GM15510 (cell line): Measurements from ENCODE around the gene OTOP2.

Source experiments
- POLR2A ChIP-seq: IDR thresholded peaks from 3 replicates; pipeline ENCODE4 v1.6.1; 2011; ENCODE audit warnings: borderline replicate concordance; ENCODE audit not compliant: insufficient read length; ENCODE audit errors: extremely low read depth

The OTOP2 gene

DNA sequence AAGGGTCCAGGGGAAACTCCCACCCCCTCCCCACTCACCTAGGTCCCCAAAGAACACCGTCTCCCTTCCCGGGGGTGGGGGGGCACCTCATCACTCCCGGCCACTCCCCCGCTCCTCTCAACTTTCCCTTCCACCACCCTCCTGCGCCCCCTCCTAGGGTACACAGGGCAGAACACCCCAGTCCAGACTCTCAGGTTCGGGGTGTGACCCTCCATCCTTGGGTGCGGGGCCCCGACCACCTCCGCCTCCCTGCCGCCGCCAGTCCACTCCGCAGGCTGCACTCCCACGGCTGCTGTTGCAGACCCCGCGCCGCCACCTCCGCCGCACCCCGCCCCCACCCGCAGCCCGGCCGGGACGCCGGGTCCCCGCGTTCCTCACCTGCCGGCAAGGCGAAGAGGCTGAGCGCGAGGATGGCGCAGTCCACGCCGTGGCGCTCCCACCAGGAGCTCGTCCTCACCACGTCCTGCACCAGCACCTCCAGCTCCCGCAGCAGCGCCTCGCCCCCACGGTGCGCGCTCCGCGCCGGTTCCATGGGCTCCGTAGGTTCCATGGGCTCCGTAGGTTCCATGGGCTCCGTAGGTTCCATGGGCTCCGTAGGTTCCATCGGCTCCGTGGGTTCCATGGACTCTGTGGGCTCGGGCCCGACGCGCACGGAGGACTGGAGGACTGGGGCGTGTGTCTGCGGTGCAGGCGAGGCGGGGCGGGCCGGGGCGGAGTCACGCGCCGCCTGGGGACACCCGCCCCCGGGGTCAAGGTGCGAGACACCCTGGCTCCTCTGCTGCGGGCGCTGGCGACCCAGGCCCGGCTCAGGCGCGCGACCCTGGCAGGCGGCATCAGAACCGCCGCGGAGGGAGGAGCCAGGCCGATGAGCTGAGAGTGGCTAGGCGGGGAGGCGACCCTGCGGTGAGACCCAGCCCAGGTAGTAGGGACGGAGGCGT lies 30.8 kb upstream of the OTOP2 start, which contains the start of gene FADS6:
Gene FADS6, minus strand, starts transcription at position 660 of the 938 bp plus-strand sequence. Its CDS starts 38 bp downstream, at position 622.
- no peak for TF ChIP-seq POLR2A

DNA sequence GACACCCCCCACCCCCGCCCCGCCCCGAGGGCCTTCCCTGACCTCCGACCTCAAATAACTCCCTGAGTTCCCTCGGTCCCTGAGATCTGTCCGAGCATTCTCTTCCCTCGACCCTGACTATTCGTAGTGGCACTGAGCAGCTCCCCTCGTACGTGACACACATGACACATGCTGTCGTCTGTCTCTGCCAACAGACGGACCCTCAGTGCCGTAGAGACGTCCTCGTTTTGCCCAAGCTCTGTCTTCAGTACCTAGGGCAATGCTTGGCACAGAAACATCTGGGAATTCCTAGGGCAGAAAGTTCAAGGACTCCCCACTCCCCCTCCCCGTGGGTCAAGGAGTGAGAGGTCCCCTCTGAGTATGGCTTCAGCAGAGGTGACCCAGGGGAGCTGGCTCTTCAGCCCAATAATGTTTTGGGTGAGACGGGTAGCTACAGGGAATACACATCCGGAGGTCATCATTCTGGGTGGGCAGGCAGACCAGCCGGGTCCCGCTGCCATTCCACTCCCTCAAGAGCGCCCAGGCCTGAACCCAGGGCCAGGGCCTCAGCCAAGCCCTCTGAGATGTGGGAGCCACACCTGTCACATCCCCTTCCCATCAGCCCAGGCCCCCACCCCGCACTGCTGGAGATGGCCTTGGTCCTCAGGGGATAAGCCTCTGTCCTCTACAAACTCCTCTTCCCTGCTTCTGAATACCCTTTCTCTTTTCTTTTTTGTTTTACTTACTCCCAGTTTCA lies 30.0 kb upstream of the OTOP2 start:
- no peak for TF ChIP-seq POLR2A

DNA sequence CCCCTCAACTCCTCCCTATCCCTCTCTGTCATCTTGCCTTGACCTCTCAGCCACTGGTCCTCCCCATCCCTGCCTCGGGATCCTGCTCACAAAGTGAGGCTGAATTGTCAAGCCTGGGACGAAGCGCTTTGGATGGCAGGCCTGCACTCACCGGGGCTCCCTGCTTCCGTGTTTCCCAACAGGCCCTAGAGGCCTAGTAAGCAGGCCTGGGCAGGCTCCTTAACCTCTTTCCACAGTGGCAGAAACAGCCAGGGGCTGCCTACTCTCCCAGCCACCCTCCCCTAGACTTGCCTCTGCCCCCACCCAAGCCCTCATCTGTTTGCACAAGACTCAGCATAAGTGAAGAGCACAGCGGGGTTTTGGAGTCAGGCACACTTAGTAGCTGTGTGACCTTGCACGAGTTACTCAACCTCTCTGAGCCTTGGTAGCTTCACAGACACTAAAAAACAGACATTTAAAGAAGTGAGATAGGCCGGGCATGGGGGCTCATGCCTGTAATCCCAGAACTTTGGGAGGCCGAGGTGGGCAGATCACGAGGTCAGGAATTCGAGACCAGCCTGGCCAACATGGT lies 25.6 kb upstream of the OTOP2 start:
- TF ChIP-seq POLR2A: no peak

DNA sequence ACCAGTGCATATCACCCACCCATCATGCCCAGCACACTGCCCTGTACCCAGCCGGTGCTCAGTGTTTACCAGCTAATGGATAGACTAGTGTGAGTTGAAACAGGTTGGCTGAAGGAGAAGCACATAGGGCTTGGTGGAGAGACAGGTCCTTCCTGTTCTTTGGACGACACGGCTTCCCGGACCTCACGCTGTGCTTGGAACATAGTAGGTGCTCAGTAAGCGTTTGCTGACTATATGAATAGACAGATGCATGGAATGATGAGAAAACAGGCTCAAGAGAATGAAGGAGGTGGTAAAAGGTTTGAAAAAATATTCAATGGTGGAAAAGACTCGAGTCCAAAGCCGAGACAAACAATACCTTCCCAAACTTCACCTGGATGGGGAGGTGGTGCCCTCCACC lies 23.9 kb upstream of the OTOP2 start:
- no peak for TF ChIP-seq POLR2A

DNA sequence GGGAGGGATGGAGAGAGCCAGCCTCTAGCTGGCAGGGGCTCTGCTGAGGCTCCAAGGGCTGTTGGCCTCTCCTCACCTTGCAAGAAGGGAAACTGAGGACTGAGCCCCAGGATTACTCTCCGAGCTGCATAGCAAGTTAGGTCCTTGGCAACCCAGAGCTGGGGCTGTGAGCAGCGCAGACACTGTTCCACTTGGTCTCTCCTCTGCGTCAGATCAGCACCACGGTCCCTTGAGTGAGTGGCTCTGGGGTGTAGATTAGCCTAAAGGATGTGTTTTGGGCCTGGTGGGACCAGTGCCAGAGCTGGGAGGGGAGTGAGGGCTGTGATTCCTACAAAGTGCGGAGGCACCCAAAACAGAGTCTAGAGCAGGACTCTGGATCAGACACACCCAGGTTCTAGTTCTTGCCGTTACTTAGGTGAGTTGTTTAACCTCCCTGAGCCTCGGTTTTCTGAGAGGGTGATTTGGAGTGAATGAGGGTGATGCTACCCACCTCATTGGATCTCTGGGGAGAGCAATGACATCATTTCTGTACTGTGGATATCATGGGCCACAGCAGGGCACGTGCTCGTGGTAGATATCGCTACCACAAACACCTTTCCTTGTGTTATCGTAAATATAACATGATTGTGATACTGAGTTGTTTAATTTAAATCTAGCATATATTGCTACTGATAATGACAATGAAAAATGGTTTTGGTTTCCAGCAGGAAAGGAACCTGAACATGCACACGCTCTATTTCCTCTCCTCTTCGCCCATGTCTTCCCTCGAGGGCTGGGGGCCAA lies 22.5 kb upstream of the OTOP2 start:
- TF ChIP-seq POLR2A: no peak

DNA sequence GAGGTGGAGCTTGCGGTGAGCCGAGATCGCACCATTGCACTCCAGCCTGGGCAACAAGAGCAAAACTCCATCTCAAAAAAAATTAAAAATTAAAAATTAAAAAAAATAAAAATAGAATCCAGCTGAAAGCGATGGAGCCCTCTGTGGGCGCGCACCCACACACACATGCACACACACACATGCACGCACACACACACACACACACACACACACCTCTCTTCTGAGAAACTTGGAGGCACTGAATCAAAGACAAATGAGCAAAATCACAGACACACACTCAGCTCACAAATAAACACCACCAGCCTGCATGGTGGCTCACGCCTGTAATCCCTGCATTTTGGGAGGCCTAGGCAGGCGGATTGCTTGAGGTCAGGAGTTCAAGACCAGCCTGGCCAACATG lies 21.0 kb upstream of the OTOP2 start:
- no peak for TF ChIP-seq POLR2A

DNA sequence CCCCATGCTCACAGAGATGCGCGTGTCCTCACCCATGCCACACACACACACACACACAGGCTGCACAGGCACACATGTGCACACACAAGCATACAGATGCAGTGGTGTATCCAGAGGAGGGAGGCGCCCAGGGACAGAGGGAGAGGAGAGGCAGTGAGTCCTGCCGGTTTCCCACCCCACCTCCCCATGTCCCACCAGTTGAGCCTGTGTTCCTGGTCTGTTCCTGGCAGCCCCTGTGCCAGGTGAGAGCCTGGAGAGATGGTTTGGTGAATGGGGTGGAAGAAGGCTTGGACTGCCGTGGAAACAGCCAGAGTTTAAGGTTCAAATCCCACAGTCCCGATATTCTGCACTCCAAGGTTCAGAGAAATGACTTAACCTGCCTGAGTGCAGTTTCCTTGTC lies 20.4 kb upstream of the OTOP2 start:
- TF ChIP-seq POLR2A: no peak

DNA sequence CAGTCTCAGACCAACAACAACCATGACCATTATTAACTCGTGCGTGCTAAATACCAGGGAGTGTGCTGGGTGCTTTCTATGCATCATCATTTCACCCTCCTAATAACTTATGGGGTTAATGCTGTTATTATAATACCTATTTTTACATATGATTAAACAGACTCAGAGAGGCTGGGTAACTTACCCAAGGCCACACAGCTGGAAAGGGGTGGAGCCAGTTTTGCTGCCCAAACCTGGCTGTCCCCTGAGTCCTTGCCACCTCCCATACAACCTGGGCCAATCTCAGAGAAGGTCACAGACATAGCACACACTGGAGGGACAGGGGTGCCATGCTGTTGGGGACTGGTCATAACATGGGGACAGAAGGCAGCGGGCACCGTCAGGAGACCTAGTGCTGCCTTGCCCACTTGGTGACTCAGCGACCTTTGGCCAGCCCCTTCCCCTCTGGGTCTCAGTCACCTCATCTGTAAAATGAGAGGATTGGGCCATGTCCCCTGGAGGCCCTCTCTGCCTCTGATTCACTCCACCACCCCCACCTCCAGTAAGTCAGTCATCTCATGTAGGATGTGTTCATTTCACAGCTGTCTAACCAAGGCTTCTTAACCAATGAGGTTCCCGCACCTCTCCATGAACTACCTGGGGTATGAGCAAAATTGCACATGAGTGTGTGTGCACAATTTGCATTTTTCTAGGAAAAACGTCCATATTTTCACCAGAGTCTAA lies 19.2 kb upstream of the OTOP2 start:
- TF ChIP-seq POLR2A: no peak

DNA sequence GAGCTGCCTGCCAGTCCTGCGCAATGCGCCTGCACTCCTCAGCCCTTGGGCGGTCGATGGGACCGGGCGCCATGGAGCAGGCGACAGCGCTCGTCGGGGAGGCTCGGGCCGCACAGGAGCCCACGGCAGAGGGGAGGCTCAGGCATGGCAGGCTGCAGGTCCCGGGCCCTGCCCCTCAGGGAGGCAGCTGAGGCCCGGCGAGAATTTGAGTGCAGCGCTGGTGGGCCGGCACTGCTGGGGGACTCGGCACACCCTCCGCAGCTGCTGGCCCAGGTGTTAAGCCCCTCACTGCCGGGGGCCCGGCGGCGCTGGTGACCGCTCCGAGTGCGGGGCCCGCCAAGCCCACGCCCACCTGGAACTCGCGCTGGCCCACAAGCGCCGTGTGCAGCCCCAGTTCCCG lies 17.1 kb upstream of the OTOP2 start:
- TF ChIP-seq POLR2A: no peak

DNA sequence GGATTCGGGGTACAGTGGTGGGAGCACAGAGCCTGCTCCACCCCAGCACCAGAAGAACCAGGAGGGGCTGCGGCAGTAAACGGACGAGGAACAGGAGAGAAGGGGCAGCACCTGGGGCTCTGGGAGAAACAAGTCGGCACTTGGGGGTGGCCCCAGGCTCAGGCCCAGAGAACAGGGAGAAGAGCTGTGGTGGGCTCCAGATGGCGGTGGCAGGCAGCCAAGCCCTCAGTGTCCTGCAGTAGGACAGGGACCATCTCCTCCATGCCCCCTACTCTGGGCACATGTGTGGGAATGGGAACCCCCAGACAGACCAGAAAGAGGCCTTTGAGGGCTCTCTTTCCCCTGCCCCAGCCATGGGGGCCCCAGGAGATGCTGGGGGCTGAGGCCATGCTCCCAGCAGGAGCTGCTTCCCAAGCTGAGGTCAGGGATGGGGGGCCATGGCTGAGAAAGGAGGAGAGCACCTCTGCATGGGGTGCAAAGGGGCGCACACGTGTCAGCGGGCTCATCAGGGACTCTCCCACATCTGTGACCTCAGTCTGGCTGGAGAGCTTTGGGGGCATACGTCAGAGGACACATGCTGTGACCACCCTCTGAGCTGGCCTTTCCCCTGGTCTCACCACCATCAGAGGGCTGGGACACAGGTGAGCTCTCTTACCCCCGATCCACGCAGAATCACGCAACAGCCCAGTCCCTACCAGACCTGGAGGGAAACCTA lies 7.8 kb upstream of the OTOP2 start:
- TF ChIP-seq POLR2A: no peak

DNA sequence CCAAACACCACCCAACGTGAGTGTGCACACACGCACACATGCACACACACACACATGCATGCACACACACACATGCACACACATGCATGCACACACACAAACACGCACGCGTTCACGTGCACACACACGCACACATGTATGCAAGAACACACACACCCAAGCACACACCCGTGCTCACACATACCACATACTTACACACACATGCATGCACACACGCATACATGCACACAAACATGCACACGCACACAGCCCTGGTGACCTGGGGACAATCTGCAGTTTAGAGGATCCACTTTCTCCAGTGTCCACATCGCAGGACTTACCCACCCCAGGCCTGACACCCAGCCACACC lies 7.2 kb upstream of the OTOP2 start:
- TF ChIP-seq POLR2A: no peak

DNA sequence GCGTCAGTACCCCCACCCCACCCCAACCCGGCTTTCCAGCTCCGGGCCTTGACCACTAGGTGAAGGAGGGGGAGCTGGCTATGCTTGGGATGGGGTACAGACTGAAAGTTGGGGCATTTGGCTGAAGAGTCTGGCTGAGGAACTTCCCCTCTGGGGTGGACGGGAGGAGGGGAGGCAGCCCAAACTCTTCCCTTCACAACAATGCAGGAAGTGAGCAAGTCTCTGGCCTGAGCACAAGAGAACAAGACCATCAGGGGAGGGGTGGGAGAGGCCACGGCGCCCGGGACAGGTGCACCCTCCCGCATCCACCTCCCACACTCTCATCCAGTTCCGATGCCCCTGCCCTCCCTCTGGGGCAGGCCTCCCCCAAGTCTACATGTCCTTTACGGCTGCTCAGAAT lies 6.6 kb upstream of the OTOP2 start:
- TF ChIP-seq POLR2A: no peak

DNA sequence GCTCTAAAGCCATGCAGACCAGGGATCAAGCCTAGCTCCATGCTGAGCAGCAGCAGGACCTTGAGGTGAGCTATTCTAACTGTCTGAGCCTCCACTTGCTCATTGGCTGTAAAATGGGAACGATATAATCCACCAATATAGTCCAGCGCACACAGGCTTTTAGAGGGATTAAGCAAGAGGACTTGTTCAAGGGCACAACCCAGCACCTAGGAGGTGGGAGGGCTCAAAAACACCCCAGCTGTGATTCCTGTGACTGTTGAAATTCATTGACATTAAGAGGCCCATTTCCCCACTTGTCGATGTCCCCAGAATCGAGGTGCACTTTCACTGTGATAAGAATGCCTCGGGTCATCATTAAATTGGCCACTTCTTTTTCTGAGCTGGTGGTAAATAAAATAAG lies 5.2 kb upstream of the OTOP2 start:
- no peak for TF ChIP-seq POLR2A
